ENCODE data around the gene CES5A.
"Not testable (repeated sequence)": the region's sequence is repeated elsewhere in the genome, so short reads cannot be mapped to it uniquely, and the experiment has no call there.

The CES5A gene

DNA sequence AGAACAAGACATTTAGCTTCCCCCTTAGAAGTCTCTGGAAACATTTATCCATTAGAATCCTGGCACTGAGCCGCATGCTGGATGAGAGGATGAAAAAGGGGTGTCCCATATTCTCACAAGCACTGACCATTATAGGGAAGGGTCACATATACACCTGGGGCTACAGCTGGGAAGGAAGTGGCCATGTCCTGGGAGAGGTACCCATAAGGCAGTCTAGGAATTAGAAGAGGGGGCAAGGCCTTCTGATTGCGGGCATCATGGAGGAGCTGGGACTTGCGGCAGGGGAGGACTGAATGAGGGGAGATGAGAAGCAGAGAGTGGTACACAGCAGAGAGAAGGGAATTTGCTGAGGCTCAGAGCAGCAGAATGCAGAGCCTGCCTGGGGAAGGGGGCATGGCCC is 45.9 kb downstream of the CES5A start:
- not testable (repeated sequence) for DNase-seq

DNA sequence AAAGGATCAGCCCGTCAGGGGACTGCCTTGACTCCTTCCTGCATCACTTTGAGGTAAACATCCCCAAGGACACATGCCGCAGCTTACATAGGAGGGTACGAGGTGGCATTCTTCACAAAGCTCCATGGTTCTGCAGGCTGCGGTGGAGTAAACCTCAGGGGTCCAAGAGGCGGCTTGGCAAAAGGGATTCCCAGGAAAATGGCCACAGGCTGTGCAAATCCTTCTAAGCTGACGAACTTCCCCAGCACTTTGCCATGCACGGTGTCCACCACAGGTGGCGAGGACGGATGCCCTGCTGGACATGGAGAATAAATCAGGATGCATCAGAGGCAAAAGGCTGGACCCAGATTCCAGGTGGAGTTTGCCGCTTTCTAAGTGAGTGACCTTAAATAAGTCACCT is 46.5 kb downstream of the CES5A start:
- DNase-seq: no peak

DNA sequence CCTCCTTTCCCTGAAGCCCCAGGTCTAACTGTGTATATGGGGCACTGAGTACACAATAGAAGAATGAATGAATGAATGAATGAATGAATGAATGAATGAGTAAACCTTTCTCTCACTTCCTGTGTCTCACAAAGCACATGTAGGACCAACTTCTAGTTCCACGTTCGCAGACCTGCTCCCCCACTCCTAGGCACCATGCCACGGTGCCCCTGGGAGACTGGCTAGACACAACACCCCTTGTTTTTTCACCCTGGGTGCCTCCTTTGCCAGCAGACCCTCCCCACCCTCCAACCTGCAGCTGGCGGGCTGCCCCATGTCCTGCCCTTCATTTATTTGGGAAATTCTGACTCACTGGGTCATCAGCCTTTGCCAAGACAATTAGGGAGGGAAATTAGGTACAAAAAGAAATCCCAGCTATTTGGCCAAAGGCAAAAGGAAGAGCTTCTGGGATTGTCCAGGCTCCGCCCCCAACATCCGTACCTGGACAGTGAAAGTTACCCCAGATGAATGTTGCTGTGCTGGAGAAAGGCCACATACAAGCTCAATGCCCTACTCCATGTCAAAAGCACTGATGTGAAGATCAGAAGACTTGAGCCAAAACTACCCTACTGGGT is 50.0 kb downstream of the CES5A start:
- no peak for DNase-seq

DNA sequence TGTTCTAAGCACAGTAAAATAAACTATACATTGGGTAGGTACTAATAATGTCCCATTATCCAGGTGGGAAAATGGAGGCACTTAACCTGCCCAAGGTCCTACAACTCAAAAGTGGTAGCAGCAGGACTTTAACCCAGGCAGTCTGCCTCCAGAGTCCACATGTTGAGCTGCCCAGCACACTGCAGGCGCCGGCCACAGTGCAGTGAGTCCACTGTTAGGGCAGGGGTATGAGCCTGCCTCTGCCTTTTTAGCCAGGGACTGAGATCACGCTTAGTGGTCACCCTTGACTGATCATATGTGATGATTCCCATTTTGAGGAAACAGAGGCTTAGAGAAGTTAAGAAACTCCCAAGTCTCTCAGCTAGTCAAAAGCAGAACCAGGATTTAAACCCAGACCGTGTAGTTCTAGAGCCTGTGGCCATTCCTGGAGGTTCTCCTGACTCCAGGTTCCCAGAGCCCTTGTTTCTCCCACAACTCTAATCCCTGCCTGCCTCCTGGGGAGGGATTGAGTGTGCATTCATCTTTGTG is 50.6 kb downstream of the CES5A start:
- no peak for DNase-seq

DNA sequence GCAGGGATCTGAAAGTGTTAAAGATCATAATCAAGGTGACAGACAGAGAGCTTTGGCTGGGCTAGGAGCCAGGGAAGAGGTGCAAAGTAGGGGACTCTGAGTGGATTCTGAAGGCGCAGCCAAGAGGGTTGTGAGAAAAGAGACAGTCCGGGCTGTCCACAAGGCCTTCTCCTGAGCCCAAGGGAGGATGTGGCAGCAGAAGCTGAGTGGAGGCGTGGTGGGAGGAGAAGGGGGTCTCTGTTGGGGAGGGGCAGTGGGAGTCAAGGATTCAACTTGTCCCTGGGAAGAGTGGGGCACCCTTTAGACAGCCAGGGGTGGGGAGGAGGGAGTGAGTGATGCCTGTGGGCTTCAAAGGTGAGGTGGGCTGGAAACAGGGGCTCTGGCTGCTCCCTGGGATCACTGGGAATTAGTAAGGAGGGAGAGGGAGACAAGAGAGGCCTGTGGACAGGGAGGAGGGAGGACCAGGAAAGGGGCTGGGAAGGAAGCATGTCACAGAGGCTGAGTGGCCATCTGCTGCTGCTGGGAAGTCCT is 52.8 kb downstream of the CES5A start:
- DNase-seq: no peak

DNA sequence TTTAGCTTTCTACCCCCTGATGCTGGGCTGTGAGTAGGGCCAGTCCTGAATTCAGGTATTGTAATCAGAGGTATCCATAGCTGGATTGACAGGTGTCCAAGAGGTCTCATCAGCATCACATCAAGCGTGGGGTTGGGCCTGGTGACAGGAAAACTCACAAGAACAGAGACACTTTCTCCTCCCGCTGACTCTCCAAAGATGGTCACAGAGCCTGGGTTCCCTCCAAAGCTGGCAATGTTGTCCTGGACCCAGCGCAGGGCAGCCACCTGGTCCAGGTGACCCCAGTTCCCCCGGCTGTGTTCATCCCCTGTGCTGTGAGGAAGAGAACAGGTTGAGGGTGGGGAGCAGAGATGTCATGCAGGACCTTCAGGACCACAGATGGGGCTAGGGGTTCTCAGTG is 54.0 kb downstream of the CES5A start:
- no peak for DNase-seq

DNA sequence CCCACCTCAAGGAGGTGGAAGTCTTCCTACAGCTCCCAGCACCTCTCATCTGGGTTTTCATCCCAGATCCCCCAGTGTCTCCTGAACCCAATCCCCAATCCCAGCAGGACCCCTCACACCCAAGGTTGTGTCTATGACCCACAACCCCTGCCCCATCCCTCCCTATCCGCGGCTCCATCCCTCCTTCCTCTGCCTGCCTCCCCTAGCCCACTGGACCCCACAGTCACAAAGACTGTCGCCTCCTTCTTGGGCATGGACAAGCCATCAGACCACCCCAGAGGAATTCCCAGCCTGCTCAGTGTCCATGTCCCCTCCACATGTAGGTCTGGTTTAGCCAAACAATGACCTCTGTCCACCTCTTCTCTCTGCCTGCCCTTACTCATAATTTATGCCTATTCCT is 54.6 kb downstream of the CES5A start:
- DNase-seq: no peak

DNA sequence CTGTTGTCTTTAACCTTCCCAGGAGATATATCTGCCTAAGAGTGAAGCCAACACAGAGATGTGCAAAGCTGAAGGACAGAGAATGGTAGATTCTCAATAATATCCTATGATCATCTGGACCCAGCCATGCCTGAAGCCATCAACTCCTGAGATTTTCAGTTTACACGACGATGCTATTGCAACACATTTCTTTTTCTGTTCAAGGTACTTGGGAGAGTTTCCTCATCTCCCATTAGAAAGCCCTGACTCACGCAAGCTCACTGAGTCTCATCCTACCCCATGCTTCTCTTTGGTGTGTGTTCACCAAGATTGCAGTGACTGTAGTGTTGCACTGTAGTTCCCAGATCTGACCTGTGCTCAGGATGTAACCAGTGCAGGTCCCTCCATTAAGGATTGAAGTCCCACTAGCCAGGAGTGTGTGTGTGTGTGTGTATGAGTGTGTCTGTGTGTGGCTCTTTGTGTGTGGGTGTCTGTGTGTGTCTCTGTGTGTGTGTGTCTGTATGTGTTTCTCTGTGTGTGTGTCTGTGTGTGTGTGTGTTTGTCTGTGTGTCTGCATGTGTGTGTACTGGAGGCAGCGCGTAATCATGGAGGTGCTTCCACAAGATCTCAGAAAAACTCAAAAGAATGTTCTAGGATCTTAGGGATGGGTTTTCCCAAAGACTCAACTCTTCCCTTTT is 57.8 kb downstream of the CES5A start:
- DNase-seq: no peak

DNA sequence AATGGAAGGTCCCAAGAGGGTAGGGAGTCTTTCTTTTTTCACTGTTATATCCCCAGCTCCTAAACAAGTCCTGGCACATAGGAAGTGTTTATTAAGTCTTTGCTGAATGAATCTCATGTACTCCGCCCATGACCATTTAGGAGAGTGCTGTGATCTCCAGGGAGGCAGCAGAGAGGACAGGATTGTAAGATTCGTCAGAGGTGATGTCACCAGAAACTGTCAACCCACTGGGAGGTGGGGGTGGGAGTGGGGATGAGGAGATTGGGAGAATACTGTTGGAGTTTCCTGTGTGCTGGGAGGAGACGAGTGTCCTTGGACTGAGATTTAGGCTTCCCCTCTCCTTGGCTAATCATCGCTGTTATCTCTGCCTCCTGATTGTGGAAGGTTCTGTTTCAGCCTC is 59.0 kb downstream of the CES5A start:
- DNase-seq: not testable (repeated sequence)

DNA sequence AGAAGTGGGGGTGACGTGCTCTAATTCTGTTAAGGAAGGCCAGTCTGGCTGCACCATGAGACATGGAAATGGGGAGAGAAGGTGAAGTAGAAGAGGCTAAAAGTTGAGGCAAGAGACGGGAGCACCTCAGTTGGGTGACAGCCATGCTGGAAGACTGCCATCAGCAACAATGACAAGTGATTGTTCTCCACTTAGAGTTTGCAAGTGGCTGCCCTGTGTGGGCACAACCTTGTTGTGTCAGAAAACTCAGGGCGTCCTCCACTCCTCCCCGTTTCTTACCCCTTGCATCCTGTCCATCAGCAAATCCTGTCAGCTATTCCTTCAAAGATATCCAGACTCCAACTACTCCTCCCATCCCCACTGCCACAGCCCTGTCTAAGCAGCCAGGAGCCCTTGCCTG is 59.9 kb downstream of the CES5A start:
- no peak for DNase-seq

DNA sequence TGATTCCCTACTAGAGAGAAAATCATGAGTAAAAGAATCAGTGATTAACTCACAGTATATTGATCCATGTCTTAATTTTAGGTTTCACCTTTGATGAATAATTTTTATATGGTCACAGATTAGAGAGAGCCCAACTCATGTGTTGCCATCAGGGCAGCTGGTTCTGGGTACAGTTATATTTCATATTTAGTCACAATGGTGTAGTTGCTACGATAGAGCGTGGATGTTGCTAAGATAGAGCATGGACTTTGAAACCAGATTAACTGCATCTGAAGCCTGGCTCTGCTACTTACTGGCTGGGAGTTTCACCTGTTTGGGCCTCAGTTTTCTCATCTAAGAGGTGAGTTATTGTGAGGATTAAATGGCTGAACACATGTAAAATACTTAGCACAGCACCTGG is 61.0 kb downstream of the CES5A start:
- not testable (repeated sequence) for DNase-seq

DNA sequence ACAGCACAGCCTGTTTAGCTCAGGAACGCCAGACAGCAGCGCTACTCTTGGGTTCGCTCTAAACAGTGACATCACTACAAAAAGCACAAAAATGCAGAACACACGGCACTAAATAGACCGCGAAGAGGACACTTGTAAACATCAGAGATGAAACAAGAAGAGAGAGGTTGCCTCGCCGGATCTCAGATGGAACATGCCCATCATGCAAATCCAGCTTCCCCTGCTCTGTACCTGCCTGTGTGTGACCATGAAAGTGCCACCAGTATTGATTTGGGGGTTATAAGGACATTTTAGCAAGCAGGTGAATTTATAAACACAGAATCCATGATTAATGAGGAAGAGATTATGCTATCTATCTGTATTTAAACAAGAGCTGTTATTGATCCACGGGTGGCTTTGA is 61.4 kb downstream of the CES5A start:
- DNase-seq: not testable (repeated sequence)

DNA sequence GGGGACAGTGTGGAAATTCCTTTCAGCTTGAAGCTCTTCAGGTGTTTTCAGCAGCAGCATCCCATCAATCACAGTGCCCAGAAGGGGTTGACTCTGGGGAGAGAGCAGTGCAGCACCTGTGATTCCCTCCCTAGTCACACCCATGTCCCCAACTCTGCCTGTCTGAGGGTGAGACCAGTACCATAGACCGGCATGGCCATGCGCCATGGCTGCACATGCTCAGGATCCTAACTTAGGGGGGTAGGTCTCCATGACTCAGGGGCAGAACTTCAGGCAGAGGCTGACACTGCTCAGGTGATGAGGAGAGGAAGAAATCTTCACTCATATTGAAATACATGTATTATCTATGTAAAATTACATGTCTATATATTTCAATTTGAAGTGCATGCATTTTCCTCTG is 62.2 kb downstream of the CES5A start:
- DNase-seq: no peak

DNA sequence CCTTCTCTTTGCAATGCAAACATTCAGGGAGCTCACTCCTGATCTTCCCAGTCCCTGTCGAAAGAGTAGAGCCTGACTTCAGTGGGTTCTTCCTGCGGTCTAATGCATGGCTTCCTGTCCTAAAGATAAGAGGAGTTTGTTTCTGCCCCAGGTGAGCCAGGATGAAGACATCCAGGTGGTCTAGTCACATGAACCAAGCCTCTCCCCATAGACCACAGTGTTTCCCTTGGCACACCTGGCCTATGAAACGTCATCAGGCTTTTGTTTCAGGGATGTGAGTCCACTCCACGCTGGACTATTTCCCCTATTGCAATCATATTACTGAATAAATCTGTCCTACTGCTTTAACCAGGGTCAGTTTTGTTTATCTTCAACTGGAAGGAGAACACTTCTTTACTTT is 63.4 kb downstream of the CES5A start:
- DNase-seq: no peak

DNA sequence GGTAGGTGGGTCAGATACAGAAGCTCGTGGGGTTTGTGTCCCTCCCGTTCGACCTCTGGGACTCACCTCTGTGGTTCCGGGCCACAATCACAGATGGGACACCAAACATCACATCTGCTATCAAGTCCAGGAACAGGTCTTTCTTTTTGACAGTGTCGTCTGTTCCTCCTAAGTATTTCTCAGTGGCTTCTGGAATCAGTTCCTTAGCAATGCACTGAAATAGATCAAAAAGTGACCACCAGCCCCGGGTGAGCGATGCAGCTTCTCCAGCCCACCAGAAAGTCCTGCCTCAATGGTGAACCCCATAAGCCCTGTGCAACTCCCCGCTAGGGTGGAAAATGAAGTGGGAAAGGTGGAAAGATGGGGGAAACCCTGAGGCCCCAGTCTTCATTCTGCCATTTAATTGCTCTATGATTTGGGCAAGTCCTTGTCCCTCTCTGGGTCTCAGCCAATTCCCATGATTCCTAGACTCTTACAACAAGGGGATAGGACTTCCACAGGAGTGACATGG is 64.7 kb downstream of the CES5A start:
- DNase-seq: no peak

DNA sequence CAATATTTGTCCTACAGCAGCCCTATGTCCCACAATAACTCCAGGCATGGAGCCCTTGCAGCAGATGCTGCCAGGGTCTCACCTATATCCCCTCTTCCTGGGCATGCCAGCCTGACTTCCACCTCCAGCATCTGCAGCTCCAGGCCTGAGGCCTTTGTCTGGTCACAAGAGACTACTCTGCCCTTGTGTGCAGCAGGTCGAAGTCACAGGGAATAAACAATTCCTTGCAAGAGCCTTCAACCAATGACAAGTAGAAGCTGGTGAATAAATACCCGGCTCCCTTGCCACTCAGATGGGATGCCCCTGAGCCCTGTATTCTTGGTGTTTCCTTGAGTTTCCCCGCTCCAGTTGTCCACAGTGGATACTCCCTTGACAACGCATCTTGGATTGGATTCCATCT is 65.3 kb downstream of the CES5A start:
- no peak for DNase-seq

DNA sequence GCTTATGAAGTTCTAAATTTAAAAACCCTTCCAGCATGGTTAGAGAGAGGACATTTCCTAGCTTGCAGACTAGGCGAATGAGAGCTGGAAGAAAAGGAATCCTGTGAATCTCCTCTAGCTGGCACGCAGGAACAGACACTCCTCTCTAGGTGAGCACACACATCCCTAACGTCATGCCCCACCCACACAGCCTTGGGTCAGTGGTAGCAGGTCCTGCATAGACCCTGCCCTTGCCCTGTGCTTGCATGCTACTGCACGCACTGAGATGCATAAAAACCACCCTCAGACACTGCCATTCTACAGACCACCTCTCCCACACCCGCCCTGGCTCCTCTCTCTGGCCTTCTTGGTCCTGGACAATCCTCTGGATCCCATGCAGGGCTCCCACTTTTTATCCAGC is 65.8 kb downstream of the CES5A start:
- DNase-seq: no peak

DNA sequence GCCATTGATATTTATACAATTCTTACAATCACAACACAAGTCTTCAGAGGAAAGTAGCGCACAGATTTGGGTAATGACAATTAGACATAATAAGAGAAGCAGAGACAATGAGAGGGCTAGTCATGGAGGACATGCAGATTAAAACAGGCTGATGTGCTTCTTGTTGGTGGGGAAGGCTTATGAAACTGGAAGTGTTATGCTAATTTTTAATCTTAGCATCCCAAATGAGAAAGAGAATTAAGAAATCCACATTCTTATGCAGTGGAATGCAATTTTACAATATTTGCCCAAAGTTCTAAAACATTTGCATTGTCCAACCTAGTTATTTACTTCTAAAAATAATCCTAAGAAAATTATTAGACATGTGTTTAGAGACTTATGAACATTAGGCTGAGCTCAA is 66.9 kb downstream of the CES5A start:
- not testable (repeated sequence) for DNase-seq

DNA sequence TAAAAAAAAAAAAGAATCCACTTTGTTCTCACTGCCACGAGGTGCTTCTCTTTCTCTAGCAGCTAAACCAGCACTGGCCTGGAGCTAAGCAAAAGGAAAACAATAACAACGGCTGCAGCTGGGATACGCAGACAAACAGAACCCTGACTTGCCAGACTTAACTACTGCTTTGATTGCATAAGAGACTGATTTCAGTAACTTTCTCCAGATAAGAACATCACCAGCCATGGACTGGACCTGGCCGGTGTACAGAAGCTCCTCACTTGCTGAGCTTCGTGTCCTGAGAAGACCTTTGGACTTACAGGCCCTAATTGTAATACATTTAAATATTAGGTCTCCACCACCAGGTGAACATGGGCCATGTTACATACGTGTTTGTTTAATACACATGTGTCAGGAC is 70.1 kb downstream of the CES5A start:
- DNase-seq: not testable (repeated sequence)

DNA sequence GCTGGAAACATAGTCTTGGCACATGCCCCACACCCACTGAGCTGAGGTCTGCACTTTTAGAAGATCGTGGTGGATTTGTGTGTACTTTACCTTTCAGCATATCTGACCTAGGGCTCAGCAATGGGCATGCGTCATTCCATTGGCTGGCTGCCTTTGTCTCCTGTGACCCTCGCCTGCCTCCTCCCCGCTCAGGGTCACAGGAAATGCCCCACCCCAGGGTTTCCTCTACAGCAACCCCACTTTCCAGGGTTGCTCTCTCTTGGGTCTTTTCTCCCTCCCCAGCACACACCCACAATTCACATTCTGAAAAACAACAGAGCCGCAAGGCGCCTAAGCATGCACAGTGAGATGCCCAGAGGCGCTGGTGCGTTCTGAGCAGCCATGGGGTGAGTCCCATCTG is 71.5 kb downstream of the CES5A start:
- not testable (repeated sequence) for DNase-seq

All from fibroblast of skin of abdomen (primary cell).